ENCODE measurements around the gene LDB2.

LDB2 gene

DNA sequence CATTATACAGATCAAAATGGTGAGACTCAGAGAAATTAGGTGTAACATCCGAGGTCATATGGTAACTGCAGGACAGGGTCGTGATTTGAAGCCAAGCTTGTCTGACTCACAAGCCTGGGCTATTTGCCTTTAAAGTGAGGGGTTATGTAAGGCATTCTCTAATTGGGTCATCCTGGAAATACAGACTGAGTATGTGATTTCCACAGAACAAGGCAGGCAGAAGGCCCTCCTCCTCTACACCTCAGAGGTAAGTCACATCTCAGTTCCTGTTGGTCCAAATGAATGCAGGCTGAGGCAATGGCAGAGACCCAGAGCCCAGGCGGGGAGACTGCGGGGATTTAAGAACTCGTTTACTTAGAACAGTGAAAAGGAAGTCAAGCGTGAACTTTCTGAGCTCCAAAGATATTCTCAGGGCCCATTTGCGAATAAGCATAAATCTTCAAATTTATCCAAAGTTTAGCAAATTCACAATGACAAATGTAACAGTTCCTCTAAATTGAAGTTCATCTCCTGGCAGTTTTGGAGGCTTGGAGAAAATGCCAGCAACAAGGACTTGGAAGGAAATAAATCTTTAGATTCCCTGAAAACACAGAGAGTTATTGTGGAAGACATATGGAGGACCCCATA is 153.3 kb downstream of the LDB2 start:
- Mint-ChIP-seq H3K9me3 (no peaks in the 10 kb centered on the region), H3K27ac (no peak overlapping the region), H3K36me3 (no peaks in the 10 kb centered on the region), H3K4me3 (no peak overlapping the region), H3K4me1 (no peaks in the 10 kb centered on the region)
- ATAC-seq (no peak), DNase-seq (ENCODE audit: low spot score in 2 of 2) (no peak)

DNA sequence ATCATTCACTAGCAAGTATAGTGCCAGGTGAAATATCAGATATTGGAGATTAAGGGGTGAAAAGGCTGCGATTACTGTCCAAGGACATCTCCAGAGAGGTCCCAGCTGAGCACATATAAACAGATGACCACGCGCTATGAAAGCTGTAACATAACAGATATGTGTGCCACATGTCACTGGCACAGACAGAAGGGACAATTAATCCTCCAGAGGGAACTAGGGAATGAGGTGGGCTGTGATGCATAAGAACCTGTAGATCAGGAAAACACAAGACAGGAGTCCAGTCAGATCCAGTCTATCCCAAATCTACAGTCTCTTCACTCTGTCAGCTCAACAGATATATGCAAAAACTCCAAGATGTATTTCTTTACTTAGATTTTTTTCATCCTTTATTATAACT is 157.2 kb downstream of the LDB2 start:
- H3K9me3 Mint-ChIP-seq, result peaks cover 3% of the 10 kb centered on the region
- H3K27ac Mint-ChIP-seq, result no peak overlapping the region
- no peaks in the 10 kb centered on the region for H3K4me1 Mint-ChIP-seq
- ATAC-seq (no peak), DNase-seq (ENCODE audit: low spot score in 2 of 2) (no peak)
- H3K4me3 Mint-ChIP-seq, result no peak overlapping the region
- no peaks in the 10 kb centered on the region for H3K36me3 Mint-ChIP-seq

DNA sequence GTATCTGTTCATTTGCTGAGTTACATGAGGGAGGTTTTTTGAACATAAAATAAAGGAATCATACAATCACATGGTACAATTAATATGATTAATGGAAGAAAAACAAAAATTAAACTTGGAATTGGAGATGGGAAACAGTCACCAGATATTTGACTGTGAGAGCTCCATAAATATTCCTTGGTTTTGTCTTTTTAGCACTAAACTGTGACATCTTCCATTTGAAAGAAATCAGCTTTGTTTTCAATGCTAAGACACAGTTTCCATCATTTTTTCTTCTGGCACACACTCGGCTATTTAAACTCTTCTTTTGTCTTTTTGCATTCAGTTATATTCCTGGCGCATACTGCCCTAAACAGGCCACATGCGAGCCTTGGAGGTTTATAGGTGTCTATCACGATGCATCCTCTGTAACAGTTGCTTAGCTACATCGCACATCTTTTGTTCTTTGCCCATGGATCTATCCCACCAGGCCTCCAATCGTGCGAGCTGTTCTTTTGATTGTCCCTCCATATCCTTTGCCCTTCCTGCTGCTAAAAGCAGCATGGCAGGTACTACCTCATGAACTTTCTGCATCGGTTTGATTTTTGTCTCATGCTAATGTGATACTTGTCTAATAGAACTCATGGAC is 158.3 kb downstream of the LDB2 start:
- H3K27ac Mint-ChIP-seq, result no peak overlapping the region
- DNase-seq (ENCODE audit: low spot score in 2 of 2), result no peak
- H3K4me3 Mint-ChIP-seq, result no peak overlapping the region
- peaks cover 5% of the 10 kb centered on the region for H3K9me3 Mint-ChIP-seq
- no peak for ATAC-seq
- no peaks in the 10 kb centered on the region for H3K36me3 Mint-ChIP-seq
- H3K4me1 Mint-ChIP-seq, result no peaks in the 10 kb centered on the region

DNA sequence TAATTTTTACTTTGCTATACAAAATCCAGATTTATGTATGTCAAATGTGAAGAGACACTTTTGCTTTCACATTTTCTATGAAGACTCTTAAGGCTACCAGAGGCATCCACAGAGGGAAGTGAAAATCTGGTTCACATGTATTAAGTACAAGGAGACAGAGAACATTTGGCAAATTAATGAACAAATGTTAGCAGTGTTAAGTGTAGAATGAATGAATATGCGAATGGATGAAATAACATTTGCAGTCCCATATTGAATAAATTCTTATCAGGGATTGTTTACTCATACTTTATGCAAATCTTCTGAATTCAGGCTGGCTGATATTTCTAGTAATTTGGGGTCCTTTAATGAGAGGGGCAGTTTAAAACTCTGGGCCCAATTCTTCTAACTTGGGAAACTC is 159.9 kb downstream of the LDB2 start:
- H3K4me3 Mint-ChIP-seq, result no peak overlapping the region
- DNase-seq (ENCODE audit: low spot score in 2 of 2) (no peak), ATAC-seq (no peak)
- no peaks in the 10 kb centered on the region for H3K36me3 Mint-ChIP-seq
- H3K4me1 Mint-ChIP-seq, result no peaks in the 10 kb centered on the region
- no peak overlapping the region for H3K27ac Mint-ChIP-seq
- H3K9me3 Mint-ChIP-seq, result peaks cover 5% of the 10 kb centered on the region

DNA sequence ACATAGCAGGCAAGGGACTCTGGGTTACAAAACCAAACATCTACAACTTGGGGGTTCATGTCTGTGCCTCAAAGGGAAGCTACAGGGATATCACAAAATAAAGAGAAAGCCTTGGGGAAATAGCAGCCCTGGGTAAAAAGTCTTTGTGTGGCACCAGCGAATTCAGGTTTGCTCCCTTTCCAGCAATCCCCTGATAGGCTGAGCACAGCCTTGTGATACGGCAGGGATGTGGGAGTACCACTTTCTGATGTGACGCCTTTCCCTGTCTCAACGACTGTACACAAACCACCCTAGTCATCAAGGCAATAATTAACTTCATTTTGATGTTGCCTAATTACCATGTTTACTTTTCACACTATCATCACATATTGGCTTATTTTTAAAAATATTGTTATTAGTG is 164.9 kb downstream of the LDB2 start:
- DNase-seq (ENCODE audit: low spot score in 2 of 2) (no peak), ATAC-seq (no peak)
- Mint-ChIP-seq H3K27ac (no peak overlapping the region), H3K36me3 (no peaks in the 10 kb centered on the region), H3K4me1 (no peaks in the 10 kb centered on the region), H3K4me3 (no peak overlapping the region), H3K9me3 (peaks cover 5% of the 10 kb centered on the region)

DNA sequence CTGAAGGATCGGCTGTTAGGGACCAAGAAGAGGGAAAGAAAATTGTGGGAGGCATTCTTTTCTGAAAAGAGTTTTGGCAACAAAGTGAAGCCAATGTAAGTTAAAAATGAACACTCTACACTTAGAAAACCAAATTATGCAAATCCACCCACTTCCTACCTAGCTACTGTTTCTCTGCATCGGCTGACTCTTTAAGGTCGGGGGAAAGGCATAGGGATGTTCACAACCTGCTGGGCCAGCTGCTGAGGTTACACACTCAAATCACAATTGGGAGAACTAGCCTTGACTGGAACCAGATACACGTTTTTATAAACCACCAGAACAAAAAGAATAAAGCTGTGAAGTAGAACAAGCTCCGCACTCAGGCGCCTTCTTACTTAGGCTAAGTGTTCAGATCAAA is 165.7 kb downstream of the LDB2 start:
- no peak for ATAC-seq
- Mint-ChIP-seq H3K27ac (no peak overlapping the region), H3K36me3 (no peaks in the 10 kb centered on the region), H3K4me3 (no peak overlapping the region), H3K9me3 (peaks cover 2% of the 10 kb centered on the region), H3K4me1 (no peaks in the 10 kb centered on the region)
- DNase-seq (ENCODE audit: low spot score in 2 of 2), result no peak

DNA sequence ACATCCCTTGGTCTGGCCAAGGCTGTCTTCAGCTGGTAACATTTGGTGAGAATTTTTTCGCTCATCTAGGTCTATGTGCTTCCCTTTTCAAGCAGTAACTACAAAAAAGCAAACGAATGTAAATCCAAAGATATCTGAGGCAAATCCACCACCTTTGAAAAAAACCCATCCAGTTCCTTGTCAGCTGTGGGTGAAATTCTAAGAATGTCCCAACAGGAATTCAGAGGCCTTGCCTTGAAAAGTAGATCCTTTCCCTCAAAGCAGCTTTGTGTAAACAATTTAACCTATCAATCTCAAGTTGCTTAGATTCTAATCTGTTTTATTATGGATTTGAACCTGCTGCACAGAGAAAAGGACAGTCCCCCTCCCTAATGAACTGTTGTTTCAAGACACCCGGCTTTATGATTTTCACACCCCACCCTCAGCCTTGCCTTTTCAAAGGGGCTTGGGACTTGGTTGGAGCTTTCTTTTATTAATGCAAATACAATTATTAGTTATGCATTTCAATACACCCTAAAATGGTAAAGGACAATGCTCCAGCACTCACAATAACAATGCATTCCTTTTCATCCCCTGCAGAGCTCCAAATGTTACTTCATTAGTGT is 166.6 kb downstream of the LDB2 start:
- Mint-ChIP-seq H3K27ac (no peak overlapping the region), H3K9me3 (peaks cover 2% of the 10 kb centered on the region), H3K4me3 (no peak overlapping the region), H3K4me1 (no peaks in the 10 kb centered on the region), H3K36me3 (no peaks in the 10 kb centered on the region)
- ATAC-seq, result no peak
- DNase-seq (ENCODE audit: low spot score in 2 of 2), result no peak

DNA sequence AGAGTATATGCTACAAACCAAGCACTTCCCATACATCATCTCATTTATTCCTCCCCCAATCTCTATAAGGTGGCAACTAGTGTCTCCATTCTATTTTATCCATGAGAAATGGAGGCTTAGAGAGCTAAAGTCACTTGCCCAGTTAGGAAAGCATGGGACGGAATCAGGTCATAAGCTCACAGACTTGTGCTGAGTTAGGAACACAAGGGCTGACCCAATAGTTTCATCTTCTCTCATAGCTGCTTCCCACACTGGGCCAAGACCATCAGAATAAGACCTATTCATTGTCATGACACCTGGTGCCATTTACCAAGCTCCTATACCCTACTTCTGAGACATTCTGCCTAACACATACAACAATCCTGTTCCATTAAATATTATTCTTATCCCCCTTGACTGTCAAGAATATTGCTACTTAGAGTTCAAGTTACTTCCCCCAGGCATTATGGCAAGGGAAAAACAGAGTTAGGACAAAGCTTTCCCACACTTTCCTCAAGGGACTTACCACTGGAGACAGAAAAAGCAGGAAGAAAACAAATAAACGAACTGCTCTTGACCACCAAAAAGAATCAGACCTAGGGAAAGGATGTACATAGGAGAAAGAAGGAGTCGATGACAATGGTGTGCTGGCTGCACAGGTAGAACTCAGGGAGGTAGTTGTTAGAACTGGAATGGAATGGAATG is 167.8 kb downstream of the LDB2 start:
- no peak for ATAC-seq
- H3K9me3 Mint-ChIP-seq, result no peaks in the 10 kb centered on the region
- H3K36me3 Mint-ChIP-seq, result no peaks in the 10 kb centered on the region
- no peak overlapping the region for H3K4me3 Mint-ChIP-seq
- H3K27ac Mint-ChIP-seq, result no peak overlapping the region
- no peak for DNase-seq (ENCODE audit: low spot score in 2 of 2)
- no peaks in the 10 kb centered on the region for H3K4me1 Mint-ChIP-seq

DNA sequence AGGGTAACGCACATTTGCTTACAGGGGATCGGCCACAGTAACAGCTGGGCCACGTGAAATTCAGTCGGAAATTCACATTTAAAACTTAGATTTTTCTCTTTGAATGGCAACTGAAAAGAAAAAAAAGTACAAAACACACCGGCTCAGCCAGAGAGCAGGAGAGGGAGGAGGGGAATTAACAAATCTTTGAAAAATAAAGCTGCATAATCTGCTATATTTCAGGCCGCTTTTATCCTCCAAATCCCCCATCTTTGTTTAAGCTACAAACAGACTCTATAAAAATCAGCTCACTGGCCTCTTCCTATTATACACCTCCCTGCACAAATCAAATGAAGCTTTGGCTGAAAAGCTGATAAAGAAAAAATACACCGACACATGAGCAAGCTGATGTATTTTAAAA is 169.1 kb downstream of the LDB2 start:
- Mint-ChIP-seq H3K9me3 (no peaks in the 10 kb centered on the region), H3K36me3 (no peaks in the 10 kb centered on the region), H3K4me3 (no peak overlapping the region), H3K4me1 (no peaks in the 10 kb centered on the region), H3K27ac (no peak overlapping the region)
- ATAC-seq, result no peak
- no peak for DNase-seq (ENCODE audit: low spot score in 2 of 2)

DNA sequence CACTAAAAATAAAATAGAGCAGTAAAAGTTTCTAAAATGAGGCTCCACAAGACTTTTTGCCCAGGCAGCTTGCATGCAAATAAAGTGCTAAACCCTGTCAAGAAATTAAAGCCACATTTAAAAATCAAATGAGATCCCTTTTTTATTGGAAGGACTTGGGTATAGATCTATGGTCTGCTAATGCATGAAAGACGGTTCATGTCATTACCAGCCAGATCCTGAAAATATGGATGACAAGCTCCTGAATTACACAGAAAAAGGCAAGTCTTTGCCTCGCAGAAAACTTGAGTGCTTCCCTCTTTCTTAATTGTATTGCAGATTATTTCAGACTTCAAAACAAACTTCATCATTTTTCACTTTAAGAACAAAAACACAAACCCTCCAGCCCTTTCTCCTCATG is 169.6 kb downstream of the LDB2 start:
- Mint-ChIP-seq H3K4me1 (no peaks in the 10 kb centered on the region), H3K9me3 (peaks cover 1% of the 10 kb centered on the region), H3K4me3 (no peak overlapping the region), H3K27ac (no peak overlapping the region), H3K36me3 (no peaks in the 10 kb centered on the region)
- ATAC-seq (no peak), DNase-seq (ENCODE audit: low spot score in 2 of 2) (no peak)

DNA sequence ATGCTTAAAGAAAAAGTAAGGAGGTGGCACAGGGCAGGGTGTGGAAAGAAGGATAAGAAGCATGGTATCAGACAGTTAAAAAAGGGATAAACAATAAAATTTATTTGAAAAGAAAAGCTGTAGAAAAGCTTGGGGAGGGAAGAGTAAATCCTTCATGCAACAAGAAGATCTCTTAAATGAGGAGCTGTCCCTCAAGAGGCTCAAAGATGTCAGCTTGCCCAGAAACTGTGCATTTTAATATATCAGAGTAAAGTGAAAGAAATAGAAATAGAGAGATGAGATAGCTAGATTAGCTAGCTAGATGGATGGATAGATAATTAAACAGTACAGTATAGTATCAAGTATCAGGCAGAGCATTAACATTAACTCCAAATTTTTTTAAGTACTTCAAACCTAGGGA is 170.3 kb downstream of the LDB2 start:
- DNase-seq (ENCODE audit: low spot score in 2 of 2) (no peak), ATAC-seq (no peak)
- H3K4me1 Mint-ChIP-seq, result no peaks in the 10 kb centered on the region
- peaks cover 3% of the 10 kb centered on the region for H3K9me3 Mint-ChIP-seq
- no peak overlapping the region for H3K27ac Mint-ChIP-seq
- H3K4me3 Mint-ChIP-seq, result no peak overlapping the region
- no peaks in the 10 kb centered on the region for H3K36me3 Mint-ChIP-seq

DNA sequence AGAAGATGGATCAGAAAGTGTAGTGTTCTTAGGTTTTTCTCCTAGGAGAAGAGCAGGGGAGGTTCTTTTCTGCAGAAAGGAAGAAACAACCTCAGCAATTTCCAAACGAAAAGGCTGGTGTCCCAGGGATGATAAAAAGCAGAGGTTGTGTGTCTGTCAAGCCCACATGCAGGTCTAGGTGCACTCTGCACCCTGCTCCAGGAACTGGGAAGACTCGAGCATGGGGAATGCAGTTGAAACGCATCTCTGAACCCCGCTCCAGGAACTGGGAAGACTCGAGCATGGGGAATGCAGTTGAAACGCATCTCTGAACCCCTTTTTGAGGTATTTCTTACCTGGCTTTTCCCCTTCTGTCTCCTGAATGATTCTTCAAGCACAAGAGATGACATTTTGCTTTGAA is 171.2 kb downstream of the LDB2 start:
- DNase-seq (ENCODE audit: low spot score in 2 of 2), result no peak
- Mint-ChIP-seq H3K36me3 (no peaks in the 10 kb centered on the region), H3K4me1 (no peaks in the 10 kb centered on the region), H3K27ac (no peak overlapping the region), H3K9me3 (peaks cover 3% of the 10 kb centered on the region), H3K4me3 (no peak overlapping the region)
- no peak for ATAC-seq

DNA sequence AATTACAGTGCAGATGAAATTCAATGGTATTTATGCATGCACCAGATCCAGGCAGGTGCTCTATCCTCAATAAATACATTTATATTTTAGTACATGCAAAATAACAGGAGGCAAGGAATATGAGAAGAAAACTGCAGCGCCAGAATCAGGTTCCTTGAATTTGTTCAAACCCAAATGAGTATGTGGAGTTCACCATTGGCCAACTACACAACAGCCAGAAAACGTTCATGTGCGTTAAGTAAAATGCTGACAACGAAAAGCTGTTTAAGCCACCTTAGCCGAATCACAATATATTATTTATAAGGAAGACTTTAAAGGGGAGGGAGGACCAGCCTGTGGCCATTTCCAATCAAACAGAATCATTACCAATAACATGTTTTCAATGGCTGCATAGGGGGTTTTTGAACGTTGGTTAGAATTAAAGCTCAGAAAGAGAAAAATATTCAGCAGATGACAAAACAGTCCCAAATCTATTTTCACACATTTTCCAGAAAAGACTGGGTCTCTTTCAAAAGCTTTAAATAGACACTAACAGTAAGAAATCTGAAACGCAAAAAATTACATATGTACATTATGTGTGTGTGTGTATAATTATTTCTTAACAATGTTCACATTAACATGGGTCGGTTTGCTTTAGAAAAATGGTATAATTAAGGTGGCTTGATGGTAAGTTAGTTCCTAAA is 171.9 kb downstream of the LDB2 start:
- Mint-ChIP-seq H3K27ac (no peak overlapping the region), H3K36me3 (no peaks in the 10 kb centered on the region), H3K4me3 (no peak overlapping the region), H3K4me1 (no peaks in the 10 kb centered on the region), H3K9me3 (peaks cover 3% of the 10 kb centered on the region)
- ATAC-seq (no peak), DNase-seq (ENCODE audit: low spot score in 2 of 2) (no peak)

DNA sequence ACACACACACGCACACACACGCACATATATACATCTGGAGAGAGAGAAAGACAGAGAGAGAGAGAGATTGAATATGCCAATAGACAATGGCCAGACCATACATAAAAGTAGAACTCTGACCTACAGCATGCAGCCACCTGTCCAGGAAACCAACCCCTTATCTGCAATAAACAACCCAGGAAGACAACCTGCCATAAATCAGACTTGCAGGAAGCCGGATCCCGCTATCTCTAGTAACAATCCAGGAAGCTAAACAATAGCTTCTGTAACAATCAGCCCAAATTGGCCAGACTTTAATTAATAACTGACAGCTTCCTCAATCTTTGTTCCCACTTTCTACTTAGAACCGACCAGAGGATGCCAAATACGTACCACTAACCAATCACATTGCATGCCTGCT is 173.2 kb downstream of the LDB2 start:
- no peaks in the 10 kb centered on the region for H3K36me3 Mint-ChIP-seq
- no peaks in the 10 kb centered on the region for H3K4me1 Mint-ChIP-seq
- peaks cover 3% of the 10 kb centered on the region for H3K9me3 Mint-ChIP-seq
- DNase-seq (ENCODE audit: low spot score in 2 of 2) (no peak), ATAC-seq (no peak)
- H3K4me3 Mint-ChIP-seq, result no peak overlapping the region
- H3K27ac Mint-ChIP-seq, result no peak overlapping the region

DNA sequence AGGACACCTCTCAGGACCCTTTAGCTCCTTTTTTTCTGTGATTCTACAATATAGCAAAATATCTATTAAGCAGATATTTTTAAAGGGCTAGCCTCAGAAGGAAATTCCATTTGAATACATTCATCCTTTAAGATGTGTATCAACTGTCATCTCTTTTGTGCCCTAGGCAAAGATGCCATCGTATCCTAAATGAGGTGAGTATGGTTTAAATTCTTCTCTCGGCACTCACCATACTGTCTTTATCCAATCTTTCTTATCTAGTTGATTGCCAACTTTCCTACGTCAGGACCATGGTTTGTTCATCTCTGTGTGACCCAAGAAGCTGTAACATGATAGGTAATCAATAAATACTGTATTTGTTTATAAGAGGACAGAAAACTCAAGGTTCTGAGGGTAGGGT is 176.0 kb downstream of the LDB2 start:
- Mint-ChIP-seq H3K27ac (no peak overlapping the region), H3K4me3 (no peak overlapping the region), H3K36me3 (no peaks in the 10 kb centered on the region), H3K9me3 (peaks cover 3% of the 10 kb centered on the region), H3K4me1 (no peaks in the 10 kb centered on the region)
- ATAC-seq (no peak), DNase-seq (ENCODE audit: low spot score in 2 of 2) (no peak)

Measured in stimulated activated effector memory CD8-positive, alpha-beta T cell treated with anti-CD3 and anti-CD28 coated beads, Interleukin-12 subunit alpha, Interleukin-12 subunit beta, amount 100 ng/mL, for 72 hours (primary cell).